IMR-90 (cell line): ENCODE results near the gene DIPK1A. TPM values are rescaled to one million over a fixed set of nuclear protein-coding genes. Genes with fewer than 3 reads are reported as not detected.

ENCODE experiments used
- ATAC-seq: fragments of 200-7000 bp; cut with Tn5 transposase; 2 replicates; pipeline ENCODE4 v1.9.1; 2020; ENCODE audit warnings: low read depth, mild to moderate bottlenecking, moderate library complexity
- BruUV-seq: library from RNA; stranded (reverse); fragments of 400-500 nt; replicated peaks from 2 replicates; lab custom pipeline; 2021; lab: Mats Ljungman, UMichigan
- CTCF ChIA-PET: fragments of 300-600 bp; formaldehyde crosslinking; extraction: SDS; loops from one replicate; lab custom pipeline; 2021; ENCODE audit warnings: antibody characterized with exemption; lab: Yijun Ruan, JAX
- POLR2A ChIA-PET: fragments of 300-600 bp; sonication (Branson Sonifier 250); formaldehyde crosslinking; loops from one replicate; lab custom pipeline; 2022; ENCODE audit warnings: antibody characterized with exemption; ENCODE audit not compliant: unreplicated experiment; lab: Charles Lee
- DNase-seq: peaks from one replicate; pipeline ENCODE4 v3.0.0; 2013
- H2AFZ ChIP-seq: replicated peaks from 2 replicates; pipeline ENCODE3; 2013; ENCODE audit warnings: low read length, mild to moderate bottlenecking; ENCODE audit not compliant: poor library complexity
- H2AK5ac ChIP-seq: 2 replicates; pipeline ENCODE4 v1.6.1; 2013; ENCODE audit warnings: low read depth, low read length, inconsistent platforms
- H2AK9ac ChIP-seq: replicated peaks from 2 replicates; pipeline ENCODE3; 2013; ENCODE audit warnings: mild to moderate bottlenecking, low read depth, low read length, moderate library complexity; ENCODE audit not compliant: poor library complexity
- H2BK120ac ChIP-seq: 2 replicates; pipeline ENCODE4 v1.6.1; 2013; ENCODE audit warnings: low read depth, low read length, inconsistent platforms
- H2BK15ac ChIP-seq: 3 replicates; pipeline ENCODE4 v1.6.1; 2013; ENCODE audit warnings: low read depth, low read length, inconsistent platforms
- H2BK20ac ChIP-seq: 2 replicates; pipeline ENCODE4 v1.6.1; 2013; ENCODE audit warnings: low read depth, mild to moderate bottlenecking, inconsistent platforms, low read length, moderate library complexity
- H2BK5ac ChIP-seq: 2 replicates; pipeline ENCODE4 v1.6.1; 2013; ENCODE audit warnings: mild to moderate bottlenecking, low read depth, low read length, inconsistent platforms; ENCODE audit not compliant: poor library complexity, severe bottlenecking
- H3K14ac ChIP-seq: replicated peaks from 2 replicates; pipeline ENCODE4 v1.6.1; 2013; ENCODE audit warnings: low read depth, low read length, inconsistent platforms
- H3K18ac ChIP-seq: 2 replicates; pipeline ENCODE4 v1.6.1; 2013; ENCODE audit warnings: low read depth, low read length, control low read depth
- H3K23ac ChIP-seq: 2 replicates; pipeline ENCODE4 v1.6.1; 2013; ENCODE audit warnings: low read depth, low read length, inconsistent platforms
- H3K27ac ChIP-seq: 2 replicates; pipeline ENCODE4 v1.5.1; 2013; ENCODE audit warnings: mild to moderate bottlenecking, control low read depth, low read length; ENCODE audit not compliant: insufficient read depth
- H3K27me3 ChIP-seq: 2 replicates; pipeline ENCODE4 v1.6.1; 2013; ENCODE audit warnings: low read length; ENCODE audit not compliant: control insufficient read depth, insufficient read depth
- H3K36me3 ChIP-seq: 2 replicates; pipeline ENCODE4 v1.6.1; 2013; ENCODE audit warnings: low read length, mixed read lengths; ENCODE audit not compliant: control insufficient read depth, insufficient read depth
- H3K4ac ChIP-seq: 2 replicates; pipeline ENCODE4 v1.6.1; 2013; ENCODE audit warnings: low read depth, low read length, inconsistent platforms
- H3K4me1 ChIP-seq: 2 replicates; pipeline ENCODE4 v1.6.1; 2013; ENCODE audit warnings: low read length, mixed read lengths; ENCODE audit not compliant: control insufficient read depth, insufficient read depth
- H3K4me2 ChIP-seq: 2 replicates; pipeline ENCODE4 v1.6.1; 2013; ENCODE audit warnings: low read depth, mild to moderate bottlenecking, control low read depth, low read length, moderate library complexity
- H3K4me3 ChIP-seq: 2 replicates; pipeline ENCODE4 v1.5.1; 2013; ENCODE audit warnings: low read depth, mild to moderate bottlenecking, control low read depth, low read length, moderate library complexity; ENCODE audit not compliant: insufficient read depth
- H3K56ac ChIP-seq: 2 replicates; pipeline ENCODE4 v1.6.1; 2013; ENCODE audit warnings: low read length, inconsistent platforms; ENCODE audit not compliant: insufficient read depth; ENCODE audit errors: extremely low read depth
- H3K79me1 ChIP-seq, 2 experiments: 2 replicates each; pipeline ENCODE4 v1.6.1; 2013; ENCODE audit warnings: low read length in 2 of 2, inconsistent platforms in 1 of 2, low read depth in 1 of 2
- H3K9ac ChIP-seq: 2 replicates; pipeline ENCODE4 v1.6.1; 2013; ENCODE audit warnings: low read depth, low read length, control low read depth
- H3K9me1 ChIP-seq: 2 replicates; pipeline ENCODE4 v1.6.1; 2013; ENCODE audit warnings: low read length, inconsistent platforms; ENCODE audit not compliant: insufficient read depth
- H3K9me3 ChIP-seq: 2 replicates; pipeline ENCODE4 v1.6.1; 2013; ENCODE audit warnings: low read length; ENCODE audit not compliant: control insufficient read depth, insufficient read depth
- H4K20me1 ChIP-seq: 2 replicates; pipeline ENCODE4 v1.6.1; 2013; ENCODE audit warnings: low read length, inconsistent platforms; ENCODE audit not compliant: insufficient read depth
- H4K5ac ChIP-seq: 2 replicates; pipeline ENCODE4 v1.6.1; 2013; ENCODE audit warnings: mild to moderate bottlenecking, low read depth, low read length, control low read depth
- H4K8ac ChIP-seq, 2 experiments: 2 replicates each; pipeline ENCODE4 v1.6.1; 2013; ENCODE audit warnings: low read depth in 2 of 2, low read length in 2 of 2, control low read depth in 1 of 2, inconsistent platforms in 1 of 2
- H4K91ac ChIP-seq: 2 replicates; pipeline ENCODE4 v1.6.1; 2013; ENCODE audit warnings: low read depth, low read length, inconsistent platforms; ENCODE audit not compliant: insufficient read depth
- BHLHE40 ChIP-seq: fragments of 150-350 bp; IDR thresholded peaks from 2 replicates; pipeline ENCODE4 v1.6.1; 2016; ENCODE audit warnings: mild to moderate bottlenecking, low read depth, low read length
- CEBPB ChIP-seq: IDR thresholded peaks from 2 replicates; pipeline ENCODE4 v1.6.1; 2012; ENCODE audit warnings: low read depth, low read length, improper control_type of control experiment
- CHD1 ChIP-seq: IDR thresholded peaks from 2 replicates; pipeline ENCODE4 v1.6.1; 2012; ENCODE audit warnings: low read depth, low read length, improper control_type of control experiment
- CTCF ChIP-seq: conservative IDR thresholded peaks from 2 replicates; pipeline ENCODE4 v1.5.1; 2012; ENCODE audit warnings: mild to moderate bottlenecking, low read depth, low read length, improper control_type of control experiment
- ELK1 ChIP-seq: fragments of 150-350 bp; IDR thresholded peaks from 2 replicates; pipeline ENCODE4 v1.6.1; 2016; ENCODE audit warnings: low read depth, mild to moderate bottlenecking, low read length, moderate library complexity, borderline replicate concordance
- FOS ChIP-seq: fragments of 150-350 bp; IDR thresholded peaks from 2 replicates; pipeline ENCODE4 v1.6.1; 2016; ENCODE audit warnings: low read depth, low read length
- MAFK ChIP-seq: IDR thresholded peaks from 2 replicates; pipeline ENCODE4 v1.6.1; 2012; ENCODE audit warnings: low read depth, low read length, improper control_type of control experiment
- MAZ ChIP-seq: IDR thresholded peaks from 2 replicates; pipeline ENCODE4 v1.6.1; 2012; ENCODE audit warnings: low read depth, mild to moderate bottlenecking, low read length, improper control_type of control experiment, moderate library complexity, borderline replicate concordance
- MXI1 ChIP-seq: IDR thresholded peaks from 2 replicates; pipeline ENCODE4 v1.6.1; 2012; ENCODE audit warnings: low read depth, mild to moderate bottlenecking, low read length, moderate library complexity, borderline replicate concordance
- NFE2L2 ChIP-seq: fragments of 150-350 bp; IDR thresholded peaks from 2 replicates; pipeline ENCODE4 v1.6.1; 2016; ENCODE audit warnings: low read depth, mild to moderate bottlenecking, low read length
- POLR2A ChIP-seq: IDR thresholded peaks from 2 replicates; pipeline ENCODE4 v1.6.1; 2012; ENCODE audit warnings: mild to moderate bottlenecking, low read depth, low read length
- RAD21 ChIP-seq: IDR thresholded peaks from 2 replicates; pipeline ENCODE4 v1.6.1; 2012; ENCODE audit warnings: low read length, improper control_type of control experiment
- RCOR1 ChIP-seq: IDR thresholded peaks from 2 replicates; pipeline ENCODE4 v1.6.1; 2012; ENCODE audit warnings: mild to moderate bottlenecking, low read length, improper control_type of control experiment; ENCODE audit not compliant: insufficient replicate concordance
- RFX5 ChIP-seq: IDR thresholded peaks from 2 replicates; pipeline ENCODE4 v1.8.0; 2012; ENCODE audit warnings: low read depth, mild to moderate bottlenecking, low read length, moderate library complexity
- SMC3 ChIP-seq: fragments of 150-350 bp; IDR thresholded peaks from 2 replicates; pipeline ENCODE4 v1.6.1; 2016; ENCODE audit warnings: low read depth, mild to moderate bottlenecking, antibody characterized with exemption, low read length, moderate library complexity
- USF2 ChIP-seq: fragments of 150-350 bp; IDR thresholded peaks from 2 replicates; pipeline ENCODE4 v1.6.1; 2017; ENCODE audit warnings: mild to moderate bottlenecking, antibody characterized with exemption, low read length, low read depth
- WGBS, 2 experiments: methylation state at CpG; one replicate each; pipeline versions ENCODE4 v1.1.5 to v1.1.7; 2013; ENCODE audit warnings: missing lambda C conversion rate in 2 of 2; ENCODE audit not compliant: insufficient read length in 1 of 2; ENCODE audit errors: extremely low coverage in 2 of 2; 5-methylcytosine and 5-hydroxymethylcytosine counted together
- dilution Hi-C: fragments of 300-500 bp; cut with HindIII; formaldehyde crosslinking; loops from one replicate; pipeline ENCODE4 v1.14.3; 2018; ENCODE audit warnings: low sequenced_read_pairs; ENCODE audit not compliant: unreplicated experiment
- in situ Hi-C: fragments of 300-500 bp; cut with MboI; formaldehyde crosslinking; loops from 3 replicates; pipeline ENCODE4 v1.14.3; 2019; ENCODE audit warnings: low sequenced_read_pairs, inconsistent platforms, mixed read lengths
- intact Hi-C: fragments of 100-400 bp; cut with micrococcal nuclease; formaldehyde crosslinking; loops from 2 replicates; pipeline ENCODE4 v1.10.0; 2022
- polyA plus RNA-seq, 3 experiments: library from polyadenylated mRNA; depleted of rRNA; stranded (reverse); fragments of >200 nt; gene quantifications; 2 replicates each; pipeline ENCODE4 v1.2.3, GENCODE V29; 2012; ENCODE audit warnings: low replicate concordance in 1 of 3
- total RNA-seq: library from RNA; depleted of rRNA; stranded (reverse); fragments of >200 nt; gene quantifications from 2 replicates; pipeline ENCODE4 v1.2.3, GENCODE V29; 2012

DIPK1A gene
- total and polyA plus RNA-seq, 2 of the 4 experiments (the other 2 are of a cell fraction) = 4.7 to 5.7 TPM

GRCh38 chr1:92915547-92915946 is 45.7 kb downstream of the DIPK1A start:
- TF ChIP-seq BHLHE40 (no peak), MXI1 (no peak), ELK1 (no peak), MAZ (no peak), RCOR1 (no peak), CHD1 (no peak), NFE2L2 (no peak), POLR2A (no peak), RFX5 (no peak), RAD21 (no peak), CEBPB (no peak), MAFK (no peak), CTCF (no peak), SMC3 (no peak), USF2 (no peak), FOS (no peak)
- H3K18ac ChIP-seq = peak overlapping the region; percentile 100
- H2BK5ac ChIP-seq = peak overlapping the region; percentile 81
- H3K27ac ChIP-seq = peak overlapping the region; percentile 58; the same call in 1 of the 2 replicates
- ChIA-PET CTCF (no interaction called here), POLR2A (no interaction called here)
- peak overlapping the region; percentile 4; the same call in 1 of the 2 replicates for H4K5ac ChIP-seq
- H2BK120ac ChIP-seq = peak overlapping the region; percentile 12; the same call in 1 of the 2 replicates
- WGBS, 2 experiments = no CpG with 5 or more reads among the region's 1 CpG
- peak overlapping the region; percentile 7; the same call in 1 of the 2 replicates for H3K4me2 ChIP-seq
- BruUV-seq = no TSS peak
- H4K8ac ChIP-seq = no peak overlapping the region; a peak in 2 of 4 replicates
- H3K9me1 ChIP-seq = no peaks in the 10 kb centered on the region
- H3K4me3 ChIP-seq = no peak overlapping the region
- no peak overlapping the region for H3K14ac ChIP-seq
- H2AFZ ChIP-seq = no peak overlapping the region
- no peak overlapping the region for H3K56ac ChIP-seq
- H2AK5ac ChIP-seq = no peak overlapping the region
- no peak overlapping the region for H2AK9ac ChIP-seq
- H4K20me1 ChIP-seq = no peaks in the 10 kb centered on the region
- peak overlapping the region; percentile 16; the same call in 1 of the 2 replicates for H2BK20ac ChIP-seq
- DNase-seq (no peak), ATAC-seq (peak; percentile 18; the same call in 1 of the 2 replicates)
- no peaks in the 10 kb centered on the region for H3K36me3 ChIP-seq
- H3K4me1 ChIP-seq = peaks cover 14% of the 10 kb centered on the region
- H3K23ac ChIP-seq = no peak overlapping the region
- intact Hi-C loops = loop anchor here (5.0 kb wide), 1 partner anchor 37 kb away; no protein-coding TSS in a partner anchor
- no peaks in the 10 kb centered on the region for H3K9me3 ChIP-seq
- in situ Hi-C loops = no loop called here
- dilution Hi-C loops = no loop called here
- H3K79me1 ChIP-seq = peaks cover 2 to 20% of the 10 kb centered on the region in 2 experiments; a peak in 2 of 4 replicates
- peak overlapping the region; percentile 1; the same call in 1 of the 2 replicates for H3K4ac ChIP-seq
- H3K27me3 ChIP-seq = no peaks in the 10 kb centered on the region
- no peak overlapping the region for H3K9ac ChIP-seq
- no peak overlapping the region; the same call in 2 of the 3 replicates for H2BK15ac ChIP-seq
- no peak overlapping the region for H4K91ac ChIP-seq
